HG03139 (cell line): ENCODE data around the gene KANSL1.

ENCODE experiments used
- ATAC-seq: cut with Tn5 transposase; IDR thresholded peaks from one replicate; pipeline ENCODE4 v1.9.1; 2021; ENCODE audit not compliant: unreplicated experiment

KANSL1 gene

GRCh38 chr17:46003907-46004748, 189.1 kb downstream of the KANSL1 start:
- no peak for ATAC-seq

- ATAC-seq = no peak
Observed at GRCh38 chr17:46002973-46003316, 190.3 kb downstream of the KANSL1 start.

GRCh38 chr17:46002311-46002972, 190.8 kb downstream of the KANSL1 start:
- no peak for ATAC-seq

GRCh38 chr17:46001390-46002310, 191.6 kb downstream of the KANSL1 start:
- no peak for ATAC-seq

- ATAC-seq = no peak
Observed at GRCh38 chr17:46000757-46001156, 192.5 kb downstream of the KANSL1 start.

GRCh38 chr17:46000292-46000691, 192.9 kb downstream of the KANSL1 start:
- ATAC-seq = no peak

- ATAC-seq = no peak
Observed at GRCh38 chr17:45999900-46000290, 193.3 kb downstream of the KANSL1 start.

- ATAC-seq = no peak
Observed at GRCh38 chr17:45998987-45999899, 194.0 kb downstream of the KANSL1 start, which contains the start of gene STH. Gene STH, plus strand, starts transcription at chr17:45999250. Its CDS starts 30 bp downstream, at chr17:45999280.

- ATAC-seq = no peak
Observed at GRCh38 chr17:45997624-45998023, 195.6 kb downstream of the KANSL1 start.

GRCh38 chr17:45997166-45997565, 196.1 kb downstream of the KANSL1 start:
- no peak for ATAC-seq

GRCh38 chr17:45996282-45996937, 196.8 kb downstream of the KANSL1 start:
- no peak for ATAC-seq

GRCh38 chr17:45995627-45996270, 197.5 kb downstream of the KANSL1 start:
- no peak for ATAC-seq

GRCh38 chr17:45994987-45995386, 198.2 kb downstream of the KANSL1 start:
- ATAC-seq = no peak

- ATAC-seq = no peak
Observed at GRCh38 chr17:45993962-45994627, 199.1 kb downstream of the KANSL1 start.

- no peak for ATAC-seq
Observed at GRCh38 chr17:45992904-45993303, 200.3 kb downstream of the KANSL1 start.

GRCh38 chr17:45992175-45992574, 201.1 kb downstream of the KANSL1 start:
- ATAC-seq = no peak

GRCh38 chr17:45991341-45991740, 201.9 kb downstream of the KANSL1 start:
- ATAC-seq = no peak

- no peak for ATAC-seq
Observed at GRCh38 chr17:45990886-45991285, 202.3 kb downstream of the KANSL1 start.

- no peak for ATAC-seq
Observed at GRCh38 chr17:45989759-45990158, 203.5 kb downstream of the KANSL1 start.
